HG03575 (cell line): ENCODE data around the gene PDZK1IP1.

Experiments used
- ATAC-seq: cut with Tn5 transposase; IDR thresholded peaks from one replicate; pipeline ENCODE4 v1.9.1; 2021; ENCODE audit not compliant: unreplicated experiment, insufficient number of reproducible peaks, low FRiP score; ENCODE audit errors: extremely low read depth

The PDZK1IP1 gene

DNA sequence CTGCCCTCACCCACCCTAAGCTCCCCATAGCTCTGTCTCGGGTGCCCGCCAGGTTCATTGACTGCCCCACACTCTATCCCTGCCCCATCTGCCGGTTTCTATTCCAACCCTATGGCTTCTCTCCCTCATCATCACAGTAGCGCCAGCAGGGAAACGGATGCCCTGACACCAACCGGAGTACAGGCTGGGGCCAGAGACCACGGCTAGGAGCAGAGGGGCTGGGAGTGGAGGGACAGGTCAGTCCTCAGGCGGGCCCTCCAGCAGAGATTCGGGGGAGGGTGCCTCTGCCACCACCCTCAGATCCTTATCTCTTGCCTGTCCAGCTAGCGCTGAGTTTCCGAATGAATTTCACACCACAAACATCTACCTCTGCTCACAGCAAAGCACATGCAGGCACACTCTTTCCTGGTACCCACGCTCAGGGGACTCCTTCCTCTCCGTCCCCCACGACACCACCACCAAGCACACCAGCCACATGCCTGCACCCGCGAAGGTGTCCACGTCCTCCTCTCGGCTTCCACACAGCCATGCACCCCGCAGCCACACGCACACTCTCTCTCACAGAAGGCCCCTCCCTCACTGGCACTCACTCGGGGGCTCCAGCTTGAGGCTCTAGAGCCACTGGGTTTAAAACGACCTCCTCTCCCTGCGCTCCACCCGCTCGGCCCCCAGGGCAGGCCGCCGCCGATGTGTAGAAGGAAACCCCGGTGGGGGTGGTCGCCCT is 35.0 kb upstream of the PDZK1IP1 start:
- no peak for ATAC-seq

DNA sequence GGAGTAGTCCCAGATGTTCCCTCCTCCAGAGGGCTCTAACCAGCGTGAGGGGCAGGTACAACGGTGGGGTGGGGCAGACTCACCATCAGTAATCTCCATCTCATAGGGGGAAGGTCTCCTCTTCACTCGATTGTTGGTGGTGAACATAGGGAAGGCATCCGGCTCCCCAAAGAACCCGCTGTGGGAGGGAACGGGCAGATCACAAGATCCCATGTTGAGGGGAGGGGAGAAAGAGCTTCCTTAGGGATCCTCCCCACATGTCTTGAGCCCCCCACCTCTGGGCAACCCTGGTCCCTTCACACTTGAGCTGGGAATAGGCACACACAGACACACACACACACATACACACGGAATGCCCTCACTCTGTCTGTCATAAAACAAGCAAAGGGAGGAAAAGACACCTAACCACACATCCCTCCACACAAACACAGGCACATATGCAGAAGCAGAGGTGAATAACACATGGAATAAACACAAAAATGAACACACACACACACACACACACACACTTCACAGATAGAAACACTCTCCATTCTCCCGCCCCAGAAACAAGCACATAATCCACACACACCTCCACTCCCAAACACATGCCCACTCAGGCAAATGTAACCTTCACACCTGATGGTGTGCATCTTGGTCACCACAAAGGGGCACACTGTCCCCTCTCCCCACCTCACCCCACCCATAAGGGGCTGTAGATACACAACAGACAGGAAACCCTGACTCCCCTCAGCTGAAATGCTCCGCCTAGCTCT is 34.3 kb upstream of the PDZK1IP1 start:
- ATAC-seq = no peak

DNA sequence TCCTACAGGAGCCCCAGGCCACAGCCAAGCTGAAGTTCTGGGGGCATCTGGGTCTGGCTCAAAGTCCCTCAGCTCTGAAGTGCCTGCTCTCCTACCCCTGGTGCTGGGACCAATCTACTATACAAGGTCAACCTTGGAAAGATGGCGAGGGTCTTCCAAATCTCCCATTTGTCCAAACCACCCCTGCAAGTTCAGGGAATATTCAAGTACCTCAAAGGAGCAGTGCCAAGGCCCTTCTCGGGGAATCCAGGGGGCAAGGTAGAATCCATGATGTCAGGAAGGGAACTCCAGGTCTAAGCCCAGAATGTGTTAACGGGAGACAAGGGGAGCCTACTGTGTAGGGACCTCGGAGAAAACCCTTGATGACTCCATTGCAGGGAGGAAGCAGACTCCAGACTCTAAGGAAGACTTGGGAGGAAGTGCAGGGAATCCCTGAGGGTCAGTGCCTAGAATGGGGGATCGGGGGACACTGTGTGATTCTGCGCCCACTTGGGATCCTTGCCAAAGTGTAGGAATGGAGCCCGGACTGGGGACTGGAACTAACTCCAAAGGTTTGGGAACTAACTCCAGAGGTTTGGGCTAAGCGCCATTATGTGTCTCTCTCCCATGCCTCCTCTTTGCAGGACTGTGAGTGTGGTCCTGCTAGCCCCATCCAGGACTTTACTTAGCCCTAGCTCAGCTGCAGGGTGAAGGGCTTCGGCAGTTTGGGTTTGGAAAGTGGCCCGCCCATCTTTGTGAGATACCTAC is 33.5 kb upstream of the PDZK1IP1 start:
- no peak for ATAC-seq

DNA sequence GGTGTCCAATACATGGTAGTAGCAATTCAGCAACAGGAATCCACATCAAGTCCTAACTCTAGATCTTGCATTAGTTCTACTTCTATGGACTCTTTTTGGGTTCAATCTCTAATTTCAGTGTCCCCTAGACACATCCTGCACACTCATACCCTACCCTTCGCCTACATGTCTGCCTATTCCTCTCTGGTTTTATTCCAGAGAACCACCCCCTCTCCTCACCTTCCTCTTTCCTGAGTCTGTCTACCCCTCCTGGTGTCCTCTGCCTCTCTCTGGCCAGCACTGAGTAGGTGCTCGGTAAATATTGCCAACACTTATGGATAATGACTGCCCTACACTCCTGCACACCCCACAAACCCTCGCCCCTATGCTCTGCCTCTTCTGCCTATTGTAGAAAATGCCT is 32.6 kb upstream of the PDZK1IP1 start:
- no peak for ATAC-seq

DNA sequence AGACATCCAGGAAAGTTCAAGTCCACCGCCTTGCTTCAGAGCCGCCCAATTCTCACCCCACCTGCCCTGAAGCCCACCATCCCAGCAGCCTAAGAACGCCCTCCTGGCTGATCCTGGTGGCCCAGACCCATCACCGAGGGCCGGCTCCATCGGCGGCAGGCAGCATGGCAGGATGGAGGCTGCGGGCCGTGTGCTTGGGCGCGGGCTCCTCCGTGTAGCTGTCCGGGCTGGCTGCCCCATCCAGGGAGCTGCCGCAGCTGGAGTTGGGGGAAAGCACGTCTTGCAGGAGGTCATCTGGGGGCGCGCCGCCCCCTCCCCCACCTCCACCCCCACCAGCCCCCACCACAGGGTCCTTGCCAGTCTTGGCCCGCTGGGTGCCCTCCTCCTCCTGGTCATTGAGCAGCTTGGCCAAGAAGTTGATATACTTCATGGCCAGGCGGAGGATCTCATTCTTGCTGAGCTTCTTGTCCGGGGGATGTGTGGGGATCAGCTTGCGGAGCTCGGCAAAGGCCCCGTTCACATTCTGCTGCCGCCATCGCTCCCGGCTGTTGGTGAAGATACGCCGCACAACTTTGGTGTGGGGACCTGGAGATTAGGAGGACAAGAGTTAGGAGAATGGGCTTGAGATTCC is 29.9 kb upstream of the PDZK1IP1 start:
- ATAC-seq = no peak

DNA sequence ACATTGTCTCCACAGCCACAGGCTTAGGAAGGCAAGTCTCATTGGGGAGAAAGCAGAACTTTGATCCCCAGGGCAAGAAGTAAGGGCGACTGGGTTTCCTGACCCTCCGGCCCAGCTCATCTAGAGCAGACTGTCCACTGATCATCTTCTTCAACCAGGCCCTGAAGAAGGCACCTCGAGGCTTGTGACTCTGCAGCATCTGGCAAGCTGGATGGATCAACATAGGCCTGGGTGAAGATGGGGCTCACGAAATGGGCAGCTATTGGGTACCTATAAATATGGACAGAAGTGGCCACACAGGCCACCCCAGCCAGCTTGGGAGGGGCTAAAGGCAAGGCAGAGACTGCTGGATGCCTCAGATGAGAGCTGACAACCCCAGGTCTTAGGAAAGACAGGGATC is 29.2 kb upstream of the PDZK1IP1 start:
- ATAC-seq = no peak

DNA sequence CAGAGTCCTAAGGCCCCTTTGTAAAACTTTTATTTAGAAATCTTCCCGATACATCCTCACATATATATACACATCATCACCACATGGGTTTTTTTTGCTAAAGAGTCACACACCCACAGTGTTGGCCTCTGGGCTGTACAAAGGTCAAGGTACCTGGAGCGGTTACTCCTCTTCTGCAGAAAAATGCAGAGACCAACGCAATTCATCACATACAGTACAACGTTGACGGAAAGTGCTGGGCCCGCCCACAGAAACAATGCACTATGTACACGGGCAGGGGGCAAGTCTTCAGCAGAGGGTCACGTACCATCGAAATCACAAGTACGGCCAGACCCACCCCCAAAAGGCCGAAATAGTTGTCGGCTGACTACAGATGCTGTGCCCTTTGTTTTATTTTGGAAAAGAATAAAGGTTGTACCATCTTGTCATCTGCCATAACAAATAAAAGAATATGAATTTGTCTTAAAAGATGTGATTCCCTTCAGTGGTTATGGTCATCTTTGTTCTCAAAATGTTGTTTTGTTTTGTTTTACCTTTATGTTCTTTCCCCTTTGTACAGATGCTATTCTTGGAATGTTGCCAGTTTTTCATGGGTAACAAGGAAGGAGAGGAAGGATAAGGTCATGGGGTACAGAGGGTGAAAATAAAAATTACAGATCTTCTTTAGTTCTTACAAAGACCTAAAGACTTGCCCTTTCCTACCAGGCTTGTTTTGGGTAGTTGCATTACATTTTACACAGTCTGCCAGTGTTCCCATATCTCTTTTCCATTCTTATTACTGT is 26.6 kb upstream of the PDZK1IP1 start:
- ATAC-seq = no peak

DNA sequence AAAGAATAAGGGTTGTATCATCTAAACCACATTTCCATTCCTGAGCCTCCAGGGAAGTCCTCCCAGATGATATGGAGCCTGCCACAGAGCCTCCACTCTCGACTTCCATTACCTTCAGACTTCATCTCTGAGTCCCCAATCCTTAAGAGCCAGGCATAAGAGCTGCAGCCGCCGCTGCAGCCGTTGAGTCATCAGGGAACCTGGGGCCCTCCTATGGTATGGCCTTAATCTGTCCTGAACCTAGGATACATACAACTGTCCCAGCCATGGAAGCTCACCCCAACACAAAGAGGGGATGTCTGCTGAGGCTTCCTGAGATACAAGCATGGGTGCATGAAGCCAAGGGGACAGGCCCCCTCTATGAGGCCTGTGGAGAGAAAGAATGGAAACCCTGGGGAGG is 25.9 kb upstream of the PDZK1IP1 start:
- no peak for ATAC-seq

DNA sequence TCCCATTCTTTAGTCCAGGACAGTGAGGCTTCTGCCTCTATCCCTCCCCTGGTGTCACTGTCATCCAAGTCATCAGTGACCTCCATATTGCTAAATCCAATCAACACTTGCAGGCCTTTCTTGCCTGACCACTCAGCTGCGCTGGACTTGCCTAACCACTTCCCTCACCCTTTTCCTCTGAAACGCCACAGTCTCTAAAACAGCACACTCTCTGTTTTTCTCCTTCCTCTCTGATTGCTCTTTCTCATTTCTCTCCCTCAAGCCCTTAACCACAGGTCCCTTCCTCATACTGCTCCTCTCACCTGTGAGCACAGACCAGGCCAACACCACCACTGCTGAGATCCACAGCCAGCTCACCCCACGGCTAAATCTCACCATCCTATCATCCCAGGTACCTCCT is 24.7 kb upstream of the PDZK1IP1 start:
- no peak for ATAC-seq

DNA sequence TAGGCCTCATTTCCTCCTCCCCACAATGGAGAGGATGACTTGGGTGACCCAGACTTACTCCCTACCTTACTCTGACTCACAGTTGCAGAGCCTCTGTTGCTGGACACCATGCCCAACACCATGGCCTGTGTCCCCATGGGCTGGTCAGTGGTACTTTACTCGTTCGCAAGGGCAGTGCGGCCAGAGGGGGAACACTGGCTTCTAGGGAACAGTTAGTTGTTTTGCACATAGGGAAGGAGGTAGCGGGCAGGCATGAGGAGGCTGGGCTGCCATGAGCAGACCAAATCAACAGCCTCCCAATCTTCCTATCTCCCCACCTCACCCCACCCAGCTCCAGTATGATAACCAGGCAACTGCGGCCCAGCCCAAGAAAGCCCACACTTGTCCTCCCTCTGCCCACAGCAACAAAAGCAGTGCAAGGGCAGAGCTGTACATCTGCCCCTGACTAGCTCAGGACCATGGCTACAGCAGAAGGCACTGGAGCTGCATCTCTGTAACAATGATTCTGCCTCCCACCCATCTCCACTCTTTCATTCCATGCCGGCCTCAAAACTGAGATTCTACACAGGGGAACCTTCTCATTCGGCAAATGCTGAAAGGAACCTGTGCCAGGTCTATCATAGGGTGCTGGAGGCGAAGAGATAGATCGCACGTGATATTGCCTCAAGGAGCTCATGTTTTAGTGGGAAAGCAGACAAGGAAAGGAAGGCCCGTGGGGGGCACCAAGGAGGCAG is 23.6 kb upstream of the PDZK1IP1 start:
- no peak for ATAC-seq

DNA sequence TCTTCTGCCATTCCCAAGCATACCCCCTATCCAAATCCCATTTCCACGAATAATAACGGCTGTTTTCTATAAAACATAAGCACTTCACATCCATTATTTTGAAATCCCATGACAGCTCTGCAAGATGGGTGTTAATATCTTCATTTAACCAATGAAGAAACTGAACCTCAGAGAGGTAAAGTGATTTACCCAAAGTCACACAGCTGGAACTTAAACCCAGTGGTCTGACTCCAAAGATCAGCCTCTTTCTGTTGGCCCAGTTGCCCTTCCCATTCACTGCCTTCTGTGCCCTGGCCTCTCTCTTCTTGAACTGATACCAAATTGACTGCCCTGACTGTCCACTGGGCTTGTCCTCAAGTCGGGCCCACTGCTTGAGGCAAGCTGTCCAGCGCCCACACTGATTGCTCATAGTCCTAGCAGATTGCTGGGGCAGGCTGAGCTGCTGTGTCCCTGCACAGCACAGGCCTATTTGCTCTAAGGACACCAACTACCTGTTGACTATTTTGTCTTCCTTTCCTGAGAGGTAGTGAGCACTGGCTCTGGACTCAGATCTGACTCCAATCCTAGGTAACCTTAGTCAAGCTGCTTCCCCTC is 22.9 kb upstream of the PDZK1IP1 start:
- no peak for ATAC-seq

DNA sequence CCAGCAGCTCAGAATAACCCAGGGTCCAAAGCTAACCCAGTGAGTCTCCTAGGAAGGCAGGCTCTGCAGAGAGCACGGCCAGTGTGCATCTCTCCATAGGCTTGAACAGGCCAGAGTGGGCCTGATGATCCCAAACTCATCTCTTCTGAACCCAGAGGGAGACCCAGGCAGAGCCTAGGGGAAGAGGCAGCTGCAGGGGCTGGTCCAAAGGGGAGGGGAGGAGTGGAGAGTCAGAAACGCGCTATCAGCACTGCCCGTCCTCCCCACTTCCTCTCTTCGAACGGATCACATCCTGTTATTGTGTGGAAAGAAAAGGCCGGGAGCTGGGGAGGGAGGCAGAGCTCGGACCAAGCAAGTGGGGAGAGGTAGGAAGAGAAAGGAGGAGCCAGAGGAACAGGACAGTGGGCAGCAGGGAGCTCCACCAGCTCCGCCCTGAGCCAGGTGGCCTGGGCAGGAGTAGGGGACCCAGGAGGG is 22.0 kb upstream of the PDZK1IP1 start:
- ATAC-seq = no peak

DNA sequence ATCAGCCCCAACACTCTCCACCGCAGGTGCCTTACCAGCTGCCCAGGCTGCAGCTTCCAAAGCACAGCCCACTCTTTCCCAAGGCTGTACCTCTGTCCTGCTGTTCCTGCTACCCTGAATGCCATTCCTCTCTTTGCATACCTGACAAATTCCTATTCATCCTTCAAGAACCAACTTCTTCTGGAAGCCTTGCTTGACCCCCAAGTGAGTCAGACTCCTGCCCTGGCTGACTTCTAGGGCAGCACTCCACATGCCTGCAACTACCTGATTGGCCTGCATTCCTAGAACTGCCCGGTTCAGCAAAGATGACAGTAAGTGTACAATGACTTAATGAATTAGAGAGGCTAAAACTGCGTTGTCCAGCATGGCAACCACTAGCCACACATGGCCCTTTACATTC is 20.8 kb upstream of the PDZK1IP1 start:
- no peak for ATAC-seq

DNA sequence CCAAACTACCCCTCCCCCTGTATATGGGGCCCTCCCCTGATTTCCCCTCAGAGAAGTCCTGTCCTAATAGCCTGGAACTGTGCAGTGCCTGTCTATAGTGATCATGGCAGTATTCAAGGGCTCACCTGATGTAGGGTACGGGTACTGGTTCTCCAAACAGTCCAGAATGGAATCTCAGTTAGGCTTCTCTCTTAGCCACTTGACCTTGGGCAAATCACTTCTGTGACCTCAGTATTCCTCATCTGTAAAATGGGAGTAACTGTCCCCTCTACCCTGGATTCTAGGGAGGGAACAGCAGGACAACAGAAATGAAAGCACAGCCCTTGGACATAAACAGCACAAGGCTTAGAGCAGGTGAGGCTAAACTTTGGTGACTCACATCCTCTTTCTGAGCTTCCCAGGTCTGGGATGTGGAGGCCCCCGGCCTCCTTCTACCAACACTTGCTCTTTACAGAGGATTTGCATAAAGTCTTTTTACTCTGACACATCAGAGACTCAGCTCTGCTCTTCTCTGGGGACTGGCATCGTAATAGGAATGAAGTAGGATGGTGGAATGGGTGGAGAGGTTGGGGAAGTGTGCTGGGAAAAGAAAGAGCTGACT is 20.0 kb upstream of the PDZK1IP1 start:
- no peak for ATAC-seq

DNA sequence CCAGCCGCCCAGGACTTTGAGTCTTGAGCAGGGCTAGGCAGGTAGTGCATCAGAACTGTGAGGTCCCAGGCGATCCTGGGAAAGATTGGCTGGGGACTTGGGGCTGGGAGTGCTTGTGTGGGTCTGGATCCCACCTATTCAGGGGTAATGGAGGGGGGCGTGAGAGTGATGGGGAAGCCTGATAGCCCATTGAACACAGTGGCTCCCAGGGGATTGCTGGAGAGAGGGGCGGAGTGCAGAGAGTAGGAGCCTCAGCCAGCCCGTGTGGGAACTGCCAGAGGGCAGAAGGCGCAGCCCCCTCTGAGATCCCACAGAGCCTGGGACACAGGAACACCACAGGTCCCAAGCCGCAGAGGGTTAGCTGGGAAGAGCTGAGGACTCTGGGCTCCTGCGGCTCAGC is 19.3 kb upstream of the PDZK1IP1 start:
- ATAC-seq = no peak

DNA sequence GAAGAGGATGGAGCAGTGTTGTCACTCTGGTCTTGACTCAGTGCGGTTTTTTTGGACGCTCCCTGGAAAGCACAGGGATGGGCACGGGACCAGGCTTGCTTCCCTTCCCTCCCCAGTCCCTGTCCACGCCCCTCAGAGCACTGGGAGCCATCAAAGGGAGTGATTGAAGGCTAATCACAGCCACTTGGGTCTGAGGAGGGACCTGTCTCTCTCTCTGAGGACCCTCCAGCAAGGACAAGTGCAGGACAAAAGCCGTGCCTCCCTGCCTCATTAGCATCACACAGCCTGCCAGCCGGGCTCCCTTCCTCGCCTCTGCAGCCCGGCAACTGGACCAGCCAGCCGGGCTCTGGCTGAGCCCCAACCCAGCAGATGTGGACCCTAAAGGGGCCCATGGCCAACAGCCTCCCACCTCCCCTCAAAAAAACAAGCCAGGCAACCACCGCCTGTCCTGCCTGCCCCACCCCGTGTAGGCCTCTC is 18.6 kb upstream of the PDZK1IP1 start:
- ATAC-seq = no peak

DNA sequence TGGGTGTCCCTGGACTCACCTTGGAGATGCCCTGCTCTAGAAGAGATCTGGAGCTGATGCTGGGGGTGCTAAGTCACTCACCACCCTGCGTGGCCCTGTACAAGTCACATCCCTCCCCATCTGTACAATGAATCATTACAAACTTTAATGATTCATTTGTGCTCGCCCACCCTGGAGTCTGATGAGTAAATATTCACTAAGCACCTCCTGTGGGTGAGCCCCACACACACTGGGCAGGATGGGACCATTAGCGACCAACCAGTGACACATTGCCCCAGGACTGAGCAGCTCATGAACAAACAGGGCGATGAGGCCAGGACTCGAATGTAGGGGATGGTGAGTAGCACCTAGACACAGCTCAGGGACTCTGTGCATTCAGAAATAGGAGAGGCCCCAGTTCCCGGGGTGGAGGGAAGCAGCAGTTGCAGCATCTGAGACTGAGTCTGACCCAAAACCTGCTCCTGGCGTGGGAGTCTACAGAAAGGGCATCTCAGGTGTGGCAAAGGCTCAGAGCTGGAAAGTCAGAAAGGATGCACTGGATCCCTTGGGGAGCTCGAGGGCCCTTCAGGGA is 18.1 kb upstream of the PDZK1IP1 start:
- no peak for ATAC-seq
